ENCODE measurements around the gene RBMS3. TPM values are rescaled to one million over a fixed set of nuclear protein-coding genes. Genes with fewer than 3 reads are reported as not detected.

Gene RBMS3
- total and polyA plus RNA-seq, 2 experiments from 2014 or later = 3.2 to 7.4 TPM

DNA sequence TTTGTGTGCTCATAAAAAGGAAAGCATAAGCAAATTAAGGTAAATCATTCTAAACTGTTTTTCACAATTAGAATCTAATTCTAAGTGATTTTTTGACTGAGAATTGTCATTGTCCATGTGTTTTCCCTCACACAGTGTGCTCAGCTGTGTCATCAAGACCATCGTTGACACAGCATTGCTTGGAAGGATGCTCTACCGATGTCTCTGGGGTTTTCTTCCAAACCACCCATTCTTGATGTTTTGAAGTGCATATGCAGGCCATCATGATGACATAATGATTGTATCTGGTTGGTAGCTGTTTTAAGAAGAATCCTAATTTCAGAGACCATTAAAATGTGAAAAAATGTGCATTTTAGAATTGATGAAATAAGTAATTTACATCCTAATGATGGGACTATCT is 347.9 kb downstream of the RBMS3 start:
- H3K27me3 Mint-ChIP-seq (ENCODE audit: insufficient read depth, low read depth, poor library complexity) = no peaks in the 10 kb centered on the region
- Histone ChIP-seq H4K20me1 (replicated peaks; ENCODE audit: insufficient read depth) (no peaks in the 10 kb centered on the region), H3K27me3 (ENCODE audit: insufficient read depth) (no peaks in the 10 kb centered on the region), H3K27ac (ENCODE audit: low read depth) (no peak overlapping the region), H3K4me1 (ENCODE audit: insufficient read depth) (peaks cover 24% of the 10 kb centered on the region), H2AFZ (no peak overlapping the region), H3F3A (replicated peaks; ENCODE audit: low read depth) (no peaks in the 10 kb centered on the region), H3K36me3 (ENCODE audit: insufficient read depth) (no peaks in the 10 kb centered on the region), H3K4me2 (no peak overlapping the region), H3K4me3 (no peak overlapping the region), H3K9me2 (ENCODE audit: insufficient read depth) (no peaks in the 10 kb centered on the region), H3K79me2 (replicated peaks; ENCODE audit: insufficient read depth) (no peaks in the 10 kb centered on the region)
- H3K9me3 Mint-ChIP-seq = no peaks in the 10 kb centered on the region
- H3K4me1 Mint-ChIP-seq = peaks cover 39% of the 10 kb centered on the region
- no peak overlapping the region for H3K27ac Mint-ChIP-seq
- no peak for DNase-seq (ENCODE audit: low spot score)
- no peak for ATAC-seq
- H3K4me3 Mint-ChIP-seq = no peak overlapping the region
- no peaks in the 10 kb centered on the region for H3K36me3 Mint-ChIP-seq (ENCODE audit: low read depth)
- TF ChIP-seq JUNB (IDR thresholded peaks at IDR 0.05; ENCODE audit: unreplicated experiment) (no peak), CREB1 (CRISPR knock-in tag; IDR thresholded peaks at IDR 0.05; ENCODE audit: low read depth) (no peak), NANOG (IDR thresholded peaks at IDR 0.05; ENCODE audit: borderline replicate concordance) (no peak), EZH2phosphoT487 (IDR thresholded peaks at IDR 0.05; ENCODE audit: unreplicated experiment) (no peak), POLR2AphosphoS5 (IDR thresholded peaks at IDR 0.05; ENCODE audit: low read depth) (no peak)
- TF ChIP-seq, protein P1, sequence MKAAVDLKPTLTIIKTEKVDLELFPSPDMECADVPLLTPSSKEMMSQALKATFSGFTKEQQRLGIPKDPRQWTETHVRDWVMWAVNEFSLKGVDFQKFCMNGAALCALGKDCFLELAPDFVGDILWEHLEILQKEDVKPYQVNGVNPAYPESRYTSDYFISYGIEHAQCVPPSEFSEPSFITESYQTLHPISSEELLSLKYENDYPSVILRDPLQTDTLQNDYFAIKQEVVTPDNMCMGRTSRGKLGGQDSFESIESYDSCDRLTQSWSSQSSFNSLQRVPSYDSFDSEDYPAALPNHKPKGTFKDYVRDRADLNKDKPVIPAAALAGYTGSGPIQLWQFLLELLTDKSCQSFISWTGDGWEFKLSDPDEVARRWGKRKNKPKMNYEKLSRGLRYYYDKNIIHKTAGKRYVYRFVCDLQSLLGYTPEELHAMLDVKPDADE (IDR thresholded peaks at IDR 0.05) = no peak
- TF ChIP-seq, protein P2, sequence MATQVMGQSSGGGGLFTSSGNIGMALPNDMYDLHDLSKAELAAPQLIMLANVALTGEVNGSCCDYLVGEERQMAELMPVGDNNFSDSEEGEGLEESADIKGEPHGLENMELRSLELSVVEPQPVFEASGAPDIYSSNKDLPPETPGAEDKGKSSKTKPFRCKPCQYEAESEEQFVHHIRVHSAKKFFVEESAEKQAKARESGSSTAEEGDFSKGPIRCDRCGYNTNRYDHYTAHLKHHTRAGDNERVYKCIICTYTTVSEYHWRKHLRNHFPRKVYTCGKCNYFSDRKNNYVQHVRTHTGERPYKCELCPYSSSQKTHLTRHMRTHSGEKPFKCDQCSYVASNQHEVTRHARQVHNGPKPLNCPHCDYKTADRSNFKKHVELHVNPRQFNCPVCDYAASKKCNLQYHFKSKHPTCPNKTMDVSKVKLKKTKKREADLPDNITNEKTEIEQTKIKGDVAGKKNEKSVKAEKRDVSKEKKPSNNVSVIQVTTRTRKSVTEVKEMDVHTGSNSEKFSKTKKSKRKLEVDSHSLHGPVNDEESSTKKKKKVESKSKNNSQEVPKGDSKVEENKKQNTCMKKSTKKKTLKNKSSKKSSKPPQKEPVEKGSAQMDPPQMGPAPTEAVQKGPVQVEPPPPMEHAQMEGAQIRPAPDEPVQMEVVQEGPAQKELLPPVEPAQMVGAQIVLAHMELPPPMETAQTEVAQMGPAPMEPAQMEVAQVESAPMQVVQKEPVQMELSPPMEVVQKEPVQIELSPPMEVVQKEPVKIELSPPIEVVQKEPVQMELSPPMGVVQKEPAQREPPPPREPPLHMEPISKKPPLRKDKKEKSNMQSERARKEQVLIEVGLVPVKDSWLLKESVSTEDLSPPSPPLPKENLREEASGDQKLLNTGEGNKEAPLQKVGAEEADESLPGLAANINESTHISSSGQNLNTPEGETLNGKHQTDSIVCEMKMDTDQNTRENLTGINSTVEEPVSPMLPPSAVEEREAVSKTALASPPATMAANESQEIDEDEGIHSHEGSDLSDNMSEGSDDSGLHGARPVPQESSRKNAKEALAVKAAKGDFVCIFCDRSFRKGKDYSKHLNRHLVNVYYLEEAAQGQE (IDR thresholded peaks at IDR 0.05; ENCODE audit: unreplicated experiment) = no peak

DNA sequence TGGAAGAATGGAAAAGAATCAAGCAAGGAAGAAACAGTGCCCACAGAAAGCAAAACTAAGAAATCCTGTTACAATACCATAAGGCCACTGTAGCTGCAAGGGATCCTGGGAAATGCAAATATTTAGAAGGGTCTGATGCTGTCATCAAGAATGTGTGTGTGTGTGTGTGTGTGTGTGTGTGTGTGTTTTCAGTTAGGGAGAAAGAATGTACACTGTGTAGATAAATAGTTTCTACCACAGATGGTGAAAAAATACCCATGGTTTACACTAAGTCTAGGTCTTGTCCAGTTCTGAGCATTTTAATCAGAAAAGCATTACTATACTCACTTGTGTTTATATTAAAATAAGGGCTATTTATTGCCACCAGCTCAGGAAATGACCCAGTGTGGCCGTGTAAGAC is 355.0 kb downstream of the RBMS3 start:
- Histone ChIP-seq H3K36me3 (ENCODE audit: insufficient read depth) (no peaks in the 10 kb centered on the region), H3K79me2 (replicated peaks; ENCODE audit: insufficient read depth) (no peaks in the 10 kb centered on the region), H3K27me3 (ENCODE audit: insufficient read depth) (no peaks in the 10 kb centered on the region), H3K9me2 (ENCODE audit: insufficient read depth) (no peaks in the 10 kb centered on the region), H3K4me3 (no peak overlapping the region), H4K20me1 (replicated peaks; ENCODE audit: insufficient read depth) (no peaks in the 10 kb centered on the region), H3K4me1 (ENCODE audit: insufficient read depth) (peaks cover 25% of the 10 kb centered on the region; the same call in 1 of the 2 replicates), H3F3A (replicated peaks; ENCODE audit: low read depth) (no peaks in the 10 kb centered on the region), H2AFZ (no peak overlapping the region), H3K27ac (ENCODE audit: low read depth) (no peak overlapping the region), H3K4me2 (no peak overlapping the region)
- H3K4me1 Mint-ChIP-seq = peaks cover 30% of the 10 kb centered on the region
- no peak for TF ChIP-seq STAT1 (IDR thresholded peaks at IDR 0.05; ENCODE audit: unreplicated experiment)
- TF ChIP-seq ZNF114 (CRISPR knock-in tag; IDR thresholded peaks at IDR 0.05) = no peak
- TF ChIP-seq CTCF (conservative IDR thresholded peaks at IDR 0.05; ENCODE audit: low read depth in 2 of 2) = no peak
- no peak for TF ChIP-seq CREB1 (CRISPR knock-in tag; IDR thresholded peaks at IDR 0.05; ENCODE audit: low read depth)
- TF ChIP-seq JUNB (IDR thresholded peaks at IDR 0.05; ENCODE audit: unreplicated experiment) = no peak
- TF ChIP-seq, protein P1 (IDR thresholded peaks at IDR 0.05) = no peak
- no peak for TF ChIP-seq EZH2 (IDR thresholded peaks at IDR 0.05; ENCODE audit: low read depth, unreplicated experiment)
- no peak for TF ChIP-seq EZH2phosphoT487 (IDR thresholded peaks at IDR 0.05; ENCODE audit: unreplicated experiment)
- DNase-seq (ENCODE audit: low spot score) (no peak), ATAC-seq (no peak)
- no peaks in the 10 kb centered on the region for H3K27me3 Mint-ChIP-seq (ENCODE audit: insufficient read depth, low read depth, poor library complexity)
- H3K36me3 Mint-ChIP-seq (ENCODE audit: low read depth) = peaks cover 4% of the 10 kb centered on the region; the same call in 2 of the 3 replicates
- H3K4me3 Mint-ChIP-seq = no peak overlapping the region
- peaks cover 3% of the 10 kb centered on the region; the same call in 1 of the 3 replicates for H3K9me3 Mint-ChIP-seq
- no peak overlapping the region for H3K27ac Mint-ChIP-seq
